Activated naive CD8-positive, alpha-beta T cell treated with anti-CD3 and anti-CD28 coated beads for 36 hours (primary cell): ENCODE results near the gene RHOF. TPM values are rescaled to one million over a fixed set of nuclear protein-coding genes. Genes with fewer than 3 reads are reported as not detected.

ENCODE experiments used
- DNase-seq: peaks from one replicate; pipeline ENCODE4 v3.0.0; 2021
- H3K27ac Mint-ChIP-seq: one replicate; pipeline ENCODE4 v1.8.0; 2022; ENCODE audit warnings: mild to moderate bottlenecking, moderate library complexity, mixed read lengths
- H3K27me3 Mint-ChIP-seq: one replicate; pipeline ENCODE4 v1.8.0; 2022; ENCODE audit warnings: mild to moderate bottlenecking, mixed read lengths
- H3K36me3 Mint-ChIP-seq: one replicate; pipeline ENCODE4 v1.8.0; 2021; ENCODE audit warnings: mild to moderate bottlenecking, mixed read lengths
- H3K4me1 Mint-ChIP-seq: one replicate; pipeline ENCODE4 v1.8.0; 2021; ENCODE audit warnings: mixed read lengths
- H3K4me3 Mint-ChIP-seq: one replicate; pipeline ENCODE4 v1.8.0; 2022; ENCODE audit warnings: mild to moderate bottlenecking, moderate library complexity, mixed read lengths
- H3K9me3 Mint-ChIP-seq: one replicate; pipeline ENCODE4 v1.8.0; 2022; ENCODE audit warnings: mixed read lengths
- total RNA-seq, 2 experiments: library from RNA; stranded (reverse); gene quantifications; one replicate each; pipeline ENCODE4 v1.2.3, GENCODE V29; 2021

Gene RHOF
- total RNA-seq, 2 experiments from 2014 or later = 78.6 to 85.5 TPM

GRCh38 chr12:121738340-121738858, 55.1 kb downstream of the RHOF start:
- H3K27me3 Mint-ChIP-seq = no peaks in the 10 kb centered on the region
- no peak overlapping the region for H3K27ac Mint-ChIP-seq
- H3K9me3 Mint-ChIP-seq = no peaks in the 10 kb centered on the region
- H3K4me1 Mint-ChIP-seq = peaks cover 6% of the 10 kb centered on the region
- H3K4me3 Mint-ChIP-seq = no peak overlapping the region
- DNase-seq = no peak
- no peaks in the 10 kb centered on the region for H3K36me3 Mint-ChIP-seq

- H3K4me3 Mint-ChIP-seq = no peak overlapping the region
- no peaks in the 10 kb centered on the region for H3K9me3 Mint-ChIP-seq
- no peak for DNase-seq
- no peak overlapping the region for H3K27ac Mint-ChIP-seq
- peaks cover 4% of the 10 kb centered on the region for H3K4me1 Mint-ChIP-seq
- H3K27me3 Mint-ChIP-seq = no peaks in the 10 kb centered on the region
- peaks cover 2% of the 10 kb centered on the region for H3K36me3 Mint-ChIP-seq
Observed at GRCh38 chr12:121733849-121734248, 59.6 kb downstream of the RHOF start.

- H3K27me3 Mint-ChIP-seq = no peaks in the 10 kb centered on the region
- no peak for DNase-seq
- no peak overlapping the region for H3K27ac Mint-ChIP-seq
- H3K4me3 Mint-ChIP-seq = no peak overlapping the region
- H3K9me3 Mint-ChIP-seq = no peaks in the 10 kb centered on the region
- H3K36me3 Mint-ChIP-seq = peaks cover 2% of the 10 kb centered on the region
- peaks cover 4% of the 10 kb centered on the region for H3K4me1 Mint-ChIP-seq
Observed at GRCh38 chr12:121731473-121731872, 62.0 kb downstream of the RHOF start.

- no peak for DNase-seq
- no peaks in the 10 kb centered on the region for H3K27me3 Mint-ChIP-seq
- no peaks in the 10 kb centered on the region for H3K9me3 Mint-ChIP-seq
- no peak overlapping the region for H3K27ac Mint-ChIP-seq
- H3K4me1 Mint-ChIP-seq = peaks cover 2% of the 10 kb centered on the region
- H3K4me3 Mint-ChIP-seq = no peak overlapping the region
- peaks cover 10% of the 10 kb centered on the region for H3K36me3 Mint-ChIP-seq
Observed at GRCh38 chr12:121729021-121729420, 64.5 kb downstream of the RHOF start.

Other genes starting within 250 kb of the RHOF start
- 10 to 100 TPM; 55.3 to 57.3 TPM for gene KDM2B, start 212.7 kb downstream of the RHOF start, total RNA-seq
- 10 to 100 TPM; 44.0 to 44.4 TPM for gene ORAI1, start 167.2 kb downstream of the RHOF start, total RNA-seq
- 1 to 10 TPM; 1.8 to 1.9 TPM for gene MORN3, start 124.0 kb downstream of the RHOF start, total RNA-seq
- gene TMEM120B, start 80.9 kb downstream of the RHOF start, total RNA-seq = 10 to 100 TPM; 14.5 to 15.2 TPM
- gene SETD1B, start 10.3 kb upstream of the RHOF start, total RNA-seq = 10 to 100 TPM; 15.0 to 15.6 TPM
- not detected for gene HPD, start 65.2 kb upstream of the RHOF start, total RNA-seq
- 10 to 100 TPM; 64.3 to 68.5 TPM for gene PSMD9, start 95.1 kb upstream of the RHOF start, total RNA-seq
- gene CFAP251, start 124.9 kb upstream of the RHOF start, total RNA-seq = 1 to 10 TPM; 1.3 to 1.8 TPM
- 1 to 10 TPM; 6.7 to 7.2 TPM for gene BCL7A, start 228.2 kb upstream of the RHOF start, total RNA-seq